ENCODE results near the gene AMBRA1.

Gene AMBRA1

DNA sequence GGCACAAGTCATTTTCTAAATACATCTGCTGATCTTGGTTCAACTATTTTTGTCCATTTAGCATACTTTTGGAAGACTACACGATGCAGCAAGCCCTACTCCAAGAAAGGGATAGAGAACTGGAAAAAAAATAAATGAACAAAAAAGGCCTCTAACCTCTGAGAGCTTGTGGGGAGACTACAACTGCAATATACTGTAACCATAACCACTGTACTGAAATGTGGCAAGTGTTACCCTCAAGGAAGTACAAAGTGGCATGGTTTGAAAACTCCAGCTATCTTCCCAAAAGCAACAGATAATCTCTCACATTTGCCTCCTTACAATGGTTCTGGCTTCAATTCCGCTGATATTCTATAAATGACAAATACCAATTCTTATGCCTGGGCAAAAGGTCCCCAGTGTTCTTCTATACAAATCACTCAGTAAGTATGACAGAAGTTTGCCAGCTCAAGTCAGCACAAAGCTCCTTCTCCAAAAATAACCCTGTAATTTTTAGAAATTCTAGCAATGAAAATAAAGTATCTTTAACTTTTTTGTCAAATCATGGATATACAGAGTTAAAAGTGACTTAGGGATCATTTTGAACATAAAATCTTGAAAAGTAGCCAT lies 22.9 kb downstream of the AMBRA1 start:
- no peaks in the 10 kb centered on the region for H3K9me2 ChIP-seq (replicated peaks; ENCODE audit: insufficient read depth, low read length)
- no peak overlapping the region for H3K27ac ChIP-seq (ENCODE audit: low read depth, low read length)
- H4K20me1 ChIP-seq (ENCODE audit: low read depth, low read length) = no peaks in the 10 kb centered on the region
- TF ChIP-seq, protein P1, sequence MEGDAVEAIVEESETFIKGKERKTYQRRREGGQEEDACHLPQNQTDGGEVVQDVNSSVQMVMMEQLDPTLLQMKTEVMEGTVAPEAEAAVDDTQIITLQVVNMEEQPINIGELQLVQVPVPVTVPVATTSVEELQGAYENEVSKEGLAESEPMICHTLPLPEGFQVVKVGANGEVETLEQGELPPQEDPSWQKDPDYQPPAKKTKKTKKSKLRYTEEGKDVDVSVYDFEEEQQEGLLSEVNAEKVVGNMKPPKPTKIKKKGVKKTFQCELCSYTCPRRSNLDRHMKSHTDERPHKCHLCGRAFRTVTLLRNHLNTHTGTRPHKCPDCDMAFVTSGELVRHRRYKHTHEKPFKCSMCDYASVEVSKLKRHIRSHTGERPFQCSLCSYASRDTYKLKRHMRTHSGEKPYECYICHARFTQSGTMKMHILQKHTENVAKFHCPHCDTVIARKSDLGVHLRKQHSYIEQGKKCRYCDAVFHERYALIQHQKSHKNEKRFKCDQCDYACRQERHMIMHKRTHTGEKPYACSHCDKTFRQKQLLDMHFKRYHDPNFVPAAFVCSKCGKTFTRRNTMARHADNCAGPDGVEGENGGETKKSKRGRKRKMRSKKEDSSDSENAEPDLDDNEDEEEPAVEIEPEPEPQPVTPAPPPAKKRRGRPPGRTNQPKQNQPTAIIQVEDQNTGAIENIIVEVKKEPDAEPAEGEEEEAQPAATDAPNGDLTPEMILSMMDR (IDR thresholded peaks at IDR 0.05; ENCODE audit: insufficient read depth, low read length, poor library complexity, severe bottlenecking) = no peak
- no peak for TF ChIP-seq EZH2phosphoT487 (conservative IDR thresholded peaks at IDR 0.05; ENCODE audit: low read length)
- H3F3A ChIP-seq (ENCODE audit: insufficient read depth) = no peaks in the 10 kb centered on the region
- no peaks in the 10 kb centered on the region for H3K36me3 ChIP-seq (ENCODE audit: low read length)
- H3K79me2 ChIP-seq (ENCODE audit: insufficient read depth, low read length) = peaks cover 73% of the 10 kb centered on the region
- no peak overlapping the region for H3K9ac ChIP-seq (ENCODE audit: low read length)
- no peak overlapping the region for H3K4me3 ChIP-seq (ENCODE audit: insufficient read depth, low read length, poor library complexity, severe bottlenecking)
- H3K27me3 ChIP-seq (ENCODE audit: low read length) = no peaks in the 10 kb centered on the region
- H3K4me2 ChIP-seq (ENCODE audit: low read depth, low read length, poor library complexity, severe bottlenecking) = no peak overlapping the region
- no peaks in the 10 kb centered on the region for H3K9me3 ChIP-seq (ENCODE audit: insufficient read depth, low read length)
- H2AFZ ChIP-seq (ENCODE audit: low read depth, low read length, severe bottlenecking) = no peak overlapping the region

DNA sequence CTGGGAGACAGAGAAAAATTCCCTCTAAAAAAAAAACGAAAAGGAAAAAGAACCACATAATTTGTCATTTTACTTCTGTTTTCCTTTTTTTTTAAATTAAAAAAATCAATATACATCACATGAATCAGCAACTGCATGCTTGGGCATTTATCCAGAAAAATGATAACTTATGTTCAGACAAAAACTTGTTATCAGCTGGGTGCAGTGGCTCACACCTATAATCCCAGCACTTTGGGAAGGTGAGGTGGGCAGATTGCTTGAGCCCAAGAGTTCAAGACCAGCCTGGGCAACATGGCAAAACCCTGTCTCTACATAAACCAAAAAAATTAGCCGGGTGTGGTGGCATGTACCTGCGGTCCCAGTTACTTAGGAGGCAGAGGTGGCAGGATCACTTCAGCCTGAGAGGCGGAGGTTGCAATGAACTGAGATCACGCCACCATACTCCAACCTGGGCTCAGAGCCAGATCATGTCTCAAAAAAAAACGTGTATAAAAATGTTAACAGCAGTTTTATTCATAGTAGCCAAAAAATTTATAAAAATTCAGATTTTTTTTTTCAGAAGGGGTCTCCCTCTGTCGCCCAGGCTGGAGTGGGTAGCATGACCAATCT lies 28.5 kb downstream of the AMBRA1 start:
- H3K79me2 ChIP-seq (ENCODE audit: insufficient read depth, low read length) = peaks cover 65% of the 10 kb centered on the region
- no peaks in the 10 kb centered on the region for H3K9me3 ChIP-seq (ENCODE audit: insufficient read depth, low read length)
- no peak for TF ChIP-seq EZH2phosphoT487 (conservative IDR thresholded peaks at IDR 0.05; ENCODE audit: low read length)
- TF ChIP-seq, protein P1 (IDR thresholded peaks at IDR 0.05; ENCODE audit: insufficient read depth, low read length, poor library complexity, severe bottlenecking) = no peak
- peaks cover 9% of the 10 kb centered on the region for H4K20me1 ChIP-seq (ENCODE audit: low read depth, low read length)
- no peak overlapping the region for H3K4me3 ChIP-seq (ENCODE audit: insufficient read depth, low read length, poor library complexity, severe bottlenecking)
- H3K27ac ChIP-seq (ENCODE audit: low read depth, low read length) = no peak overlapping the region
- no peak overlapping the region for H2AFZ ChIP-seq (ENCODE audit: low read depth, low read length, severe bottlenecking)
- H3K27me3 ChIP-seq (ENCODE audit: low read length) = no peaks in the 10 kb centered on the region
- no peaks in the 10 kb centered on the region for H3K9me2 ChIP-seq (replicated peaks; ENCODE audit: insufficient read depth, low read length)
- no peaks in the 10 kb centered on the region for H3K36me3 ChIP-seq (ENCODE audit: low read length)
- H3K9ac ChIP-seq (ENCODE audit: low read length) = no peak overlapping the region
- 0 out of 2 replicates have a peak, but pooled peaks cover 5% of the 10 kb centered on the region for H3F3A ChIP-seq (ENCODE audit: insufficient read depth)
- H3K4me2 ChIP-seq (ENCODE audit: low read depth, low read length, poor library complexity, severe bottlenecking) = no peak overlapping the region

DNA sequence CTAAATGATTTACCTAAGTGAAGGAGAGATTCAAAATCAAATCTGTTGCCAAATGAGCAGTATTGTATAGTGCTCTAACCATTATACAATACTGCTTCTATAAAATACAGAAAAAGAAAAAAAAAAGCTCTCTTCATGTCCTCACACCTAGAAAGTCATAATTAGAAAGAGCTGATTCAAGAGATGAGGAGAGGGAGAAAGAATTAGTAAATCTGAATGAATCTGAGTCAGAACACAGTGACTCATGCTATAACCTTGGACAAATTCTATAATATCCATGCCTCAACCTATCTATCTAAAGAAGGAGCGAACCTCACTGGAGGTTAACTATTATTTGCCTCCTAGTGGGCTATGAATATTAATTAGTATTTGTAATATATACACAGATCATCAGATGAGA lies 29.4 kb downstream of the AMBRA1 start:
- Histone ChIP-seq H3K36me3 (ENCODE audit: low read length) (no peaks in the 10 kb centered on the region), H3K27ac (ENCODE audit: low read depth, low read length) (no peak overlapping the region), H3K79me2 (ENCODE audit: insufficient read depth, low read length) (peaks cover 64% of the 10 kb centered on the region)

More for the DNA sequence above, 29.4 kb downstream of the AMBRA1 start:
- H3F3A ChIP-seq (ENCODE audit: insufficient read depth) = 0 out of 2 replicates have a peak, but pooled peaks cover 13% of the 10 kb centered on the region
- H4K20me1 ChIP-seq (ENCODE audit: low read depth, low read length) = peaks cover 9% of the 10 kb centered on the region
- H3K4me2 ChIP-seq (ENCODE audit: low read depth, low read length, poor library complexity, severe bottlenecking) = no peak overlapping the region
- H3K9me3 ChIP-seq (ENCODE audit: insufficient read depth, low read length) = no peaks in the 10 kb centered on the region
- H3K27me3 ChIP-seq (ENCODE audit: low read length) = no peaks in the 10 kb centered on the region
- no peak overlapping the region for H3K9ac ChIP-seq (ENCODE audit: low read length)
- TF ChIP-seq, protein P1 (IDR thresholded peaks at IDR 0.05; ENCODE audit: insufficient read depth, low read length, poor library complexity, severe bottlenecking) = no peak
- no peak for TF ChIP-seq EZH2phosphoT487 (conservative IDR thresholded peaks at IDR 0.05; ENCODE audit: low read length)
- H3K9me2 ChIP-seq (replicated peaks; ENCODE audit: insufficient read depth, low read length) = no peaks in the 10 kb centered on the region
- no peak overlapping the region for H2AFZ ChIP-seq (ENCODE audit: low read depth, low read length, severe bottlenecking)
- H3K4me3 ChIP-seq (ENCODE audit: insufficient read depth, low read length, poor library complexity, severe bottlenecking) = no peak overlapping the region
